DND-41 (cell line): ENCODE measurements around the gene FMN2.

Source experiments
- ATAC-seq: fragments of 200-7000 bp; cut with Tn5 transposase; 3 replicates; pipeline ENCODE4 v1.9.1; 2021; ENCODE audit warnings: low read depth; ENCODE audit not compliant: insufficient read depth
- DNase-seq: peaks from one replicate; pipeline ENCODE4 v3.0.0-alpha.2; 2020
- H2AFZ ChIP-seq: 2 replicates; pipeline ENCODE4 v1.6.0; 2012; ENCODE audit warnings: low read depth, low read length
- H3K27ac ChIP-seq: 2 replicates; pipeline ENCODE4 v1.5.1; 2012; ENCODE audit warnings: low read length, inconsistent platforms
- H3K27me3 ChIP-seq: fragments of 200-600 bp; sonication (generic); 2 replicates; pipeline ENCODE4 v1.6.0; 2012; ENCODE audit warnings: low read length, mild to moderate bottlenecking, inconsistent platforms; ENCODE audit not compliant: insufficient read depth, poor library complexity
- H3K36me3 ChIP-seq: 2 replicates; pipeline ENCODE4 v1.5.1; 2012; ENCODE audit warnings: low read length, inconsistent platforms; ENCODE audit not compliant: insufficient read depth
- H3K4me1 ChIP-seq: 2 replicates; pipeline ENCODE4 v1.5.1; 2012; ENCODE audit warnings: mild to moderate bottlenecking, low read length; ENCODE audit not compliant: insufficient read depth
- H3K4me2 ChIP-seq: 2 replicates; pipeline ENCODE4 v1.6.0; 2012; ENCODE audit warnings: mild to moderate bottlenecking, moderate library complexity, low read length, inconsistent platforms; ENCODE audit not compliant: insufficient read depth
- H3K4me3 ChIP-seq, 2 experiments: fragments of 200-600 bp in 1 of 2; shearing (Covaris generic) in 1 of 2; 2 replicates each; pipeline ENCODE4 v1.5.1; 2012 to 2016; ENCODE audit warnings: inconsistent platforms in 2 of 2, low read length in 2 of 2, mild to moderate bottlenecking in 2 of 2, low read depth in 1 of 2, moderate library complexity in 1 of 2
- H3K79me2 ChIP-seq: 2 replicates; pipeline ENCODE4 v1.6.0; 2012; ENCODE audit warnings: low read length, inconsistent platforms; ENCODE audit not compliant: insufficient read depth
- H3K9ac ChIP-seq: 2 replicates; pipeline ENCODE4 v1.6.0; 2012; ENCODE audit warnings: low read depth, mild to moderate bottlenecking, inconsistent platforms, low read length, moderate library complexity
- H3K9me3 ChIP-seq: 2 replicates; pipeline ENCODE4 v1.5.1; 2012; ENCODE audit warnings: low read length, moderate library complexity, mild to moderate bottlenecking, inconsistent platforms; ENCODE audit not compliant: insufficient read depth, severe bottlenecking
- H4K20me1 ChIP-seq: 2 replicates; pipeline ENCODE4 v1.6.0; 2012; ENCODE audit warnings: low read length; ENCODE audit not compliant: insufficient read depth
- EZH2 ChIP-seq: IDR thresholded peaks from 3 replicates; pipeline ENCODE4 v1.6.1; 2012; ENCODE audit warnings: borderline replicate concordance, low read depth, mild to moderate bottlenecking, moderate library complexity, low read length, inconsistent platforms; ENCODE audit not compliant: severe bottlenecking
- TF ChIP-seq, protein P1 (sequence below): IDR thresholded peaks from 2 replicates; pipeline ENCODE4 v1.5.1; 2012; ENCODE audit warnings: borderline replicate concordance, low read length, moderate library complexity, mild to moderate bottlenecking; ENCODE audit not compliant: poor library complexity, severe bottlenecking; ENCODE audit errors: extremely low read depth

Gene FMN2

DNA sequence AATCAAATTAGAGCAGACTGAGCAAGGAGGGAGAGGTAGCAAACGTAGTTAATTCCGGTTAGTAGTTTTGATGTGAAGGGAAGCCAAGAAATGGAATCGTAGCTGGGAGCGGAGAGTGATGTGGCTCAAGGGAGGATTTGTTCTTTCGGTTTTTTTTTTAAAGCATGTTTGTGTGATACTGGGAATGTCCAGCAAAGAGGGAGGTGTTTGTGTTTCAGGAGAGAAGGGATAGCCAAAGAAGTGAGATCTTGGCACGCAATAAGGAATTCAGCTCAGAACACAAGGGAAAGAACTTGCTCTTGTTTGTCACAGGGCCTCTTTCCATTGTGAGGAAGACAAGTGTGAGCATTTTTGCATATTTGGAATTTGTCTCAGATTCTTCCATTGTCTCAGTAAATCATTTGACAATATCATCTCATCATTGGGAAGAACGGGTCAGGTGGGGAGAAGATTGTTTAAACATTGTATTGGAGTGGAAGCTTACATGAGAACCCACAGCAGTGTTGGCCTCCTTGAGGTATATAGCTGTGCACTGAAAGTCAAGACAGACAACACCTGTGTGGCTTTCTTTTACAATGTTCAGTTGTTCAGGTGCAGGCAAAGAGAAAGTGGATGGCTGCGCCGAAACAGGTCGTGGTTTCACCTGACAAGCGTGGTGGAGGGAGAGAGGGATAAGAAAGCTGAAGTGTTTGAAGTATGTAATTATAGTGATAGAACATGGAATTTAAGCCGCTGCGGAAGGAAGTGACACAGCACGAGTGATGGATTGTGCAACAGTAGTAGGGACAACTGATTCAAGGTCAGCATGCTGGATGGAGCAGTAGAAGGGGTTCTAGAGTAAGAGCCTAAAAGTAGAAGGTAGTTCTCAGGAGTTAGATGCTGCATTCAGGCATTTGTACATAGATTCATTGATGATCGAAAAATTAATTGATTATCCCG is 25.4 kb downstream of the FMN2 start:
- Histone ChIP-seq H3K9me3 (peaks cover 3% of the 10 kb centered on the region), H3K27ac (no peak overlapping the region), H3K4me2 (no peak overlapping the region), H3K4me3 (no peak overlapping the region), H4K20me1 (no peaks in the 10 kb centered on the region), H3K9ac (no peak overlapping the region), H2AFZ (no peak overlapping the region), H3K79me2 (no peaks in the 10 kb centered on the region), H3K36me3 (no peaks in the 10 kb centered on the region), H3K27me3 (no peaks in the 10 kb centered on the region), H3K4me1 (no peaks in the 10 kb centered on the region)
- ATAC-seq (no peak), DNase-seq (no peak)
- TF ChIP-seq, protein P1, sequence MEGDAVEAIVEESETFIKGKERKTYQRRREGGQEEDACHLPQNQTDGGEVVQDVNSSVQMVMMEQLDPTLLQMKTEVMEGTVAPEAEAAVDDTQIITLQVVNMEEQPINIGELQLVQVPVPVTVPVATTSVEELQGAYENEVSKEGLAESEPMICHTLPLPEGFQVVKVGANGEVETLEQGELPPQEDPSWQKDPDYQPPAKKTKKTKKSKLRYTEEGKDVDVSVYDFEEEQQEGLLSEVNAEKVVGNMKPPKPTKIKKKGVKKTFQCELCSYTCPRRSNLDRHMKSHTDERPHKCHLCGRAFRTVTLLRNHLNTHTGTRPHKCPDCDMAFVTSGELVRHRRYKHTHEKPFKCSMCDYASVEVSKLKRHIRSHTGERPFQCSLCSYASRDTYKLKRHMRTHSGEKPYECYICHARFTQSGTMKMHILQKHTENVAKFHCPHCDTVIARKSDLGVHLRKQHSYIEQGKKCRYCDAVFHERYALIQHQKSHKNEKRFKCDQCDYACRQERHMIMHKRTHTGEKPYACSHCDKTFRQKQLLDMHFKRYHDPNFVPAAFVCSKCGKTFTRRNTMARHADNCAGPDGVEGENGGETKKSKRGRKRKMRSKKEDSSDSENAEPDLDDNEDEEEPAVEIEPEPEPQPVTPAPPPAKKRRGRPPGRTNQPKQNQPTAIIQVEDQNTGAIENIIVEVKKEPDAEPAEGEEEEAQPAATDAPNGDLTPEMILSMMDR: no peak
- no peak for TF ChIP-seq EZH2

DNA sequence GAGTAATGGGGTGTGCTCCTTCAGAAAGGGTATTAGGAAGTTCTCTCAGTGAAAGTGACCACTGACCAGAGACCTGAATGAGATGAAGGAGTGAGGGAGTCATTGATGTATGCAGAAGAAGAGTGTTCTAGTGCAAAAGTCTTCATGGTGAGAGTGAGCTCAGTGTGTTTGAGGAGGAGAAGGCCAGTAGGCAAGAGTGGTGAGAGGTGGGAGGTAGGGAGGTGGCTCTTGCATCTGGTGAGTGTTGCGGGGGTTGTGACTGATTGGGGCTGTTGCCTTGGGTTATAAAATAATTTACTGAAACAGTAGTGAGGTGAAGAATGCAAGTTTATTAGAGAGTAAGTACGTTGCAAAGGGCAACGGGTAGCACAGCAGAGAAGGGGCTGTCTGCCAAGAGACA is 26.2 kb downstream of the FMN2 start:
- H3K4me1 ChIP-seq: no peaks in the 10 kb centered on the region
- no peak for DNase-seq
- H3K27ac ChIP-seq: no peak overlapping the region
- H2AFZ ChIP-seq: no peak overlapping the region
- H3K27me3 ChIP-seq: no peaks in the 10 kb centered on the region
- ATAC-seq: no peak
- TF ChIP-seq EZH2: no peak
- TF ChIP-seq, protein P1: no peak
- peaks cover 3% of the 10 kb centered on the region for H3K9me3 ChIP-seq
- no peaks in the 10 kb centered on the region for H3K79me2 ChIP-seq
- H3K9ac ChIP-seq: no peak overlapping the region
- H3K4me2 ChIP-seq: no peak overlapping the region
- no peaks in the 10 kb centered on the region for H3K36me3 ChIP-seq
- H3K4me3 ChIP-seq: no peak overlapping the region
- H4K20me1 ChIP-seq: no peaks in the 10 kb centered on the region

DNA sequence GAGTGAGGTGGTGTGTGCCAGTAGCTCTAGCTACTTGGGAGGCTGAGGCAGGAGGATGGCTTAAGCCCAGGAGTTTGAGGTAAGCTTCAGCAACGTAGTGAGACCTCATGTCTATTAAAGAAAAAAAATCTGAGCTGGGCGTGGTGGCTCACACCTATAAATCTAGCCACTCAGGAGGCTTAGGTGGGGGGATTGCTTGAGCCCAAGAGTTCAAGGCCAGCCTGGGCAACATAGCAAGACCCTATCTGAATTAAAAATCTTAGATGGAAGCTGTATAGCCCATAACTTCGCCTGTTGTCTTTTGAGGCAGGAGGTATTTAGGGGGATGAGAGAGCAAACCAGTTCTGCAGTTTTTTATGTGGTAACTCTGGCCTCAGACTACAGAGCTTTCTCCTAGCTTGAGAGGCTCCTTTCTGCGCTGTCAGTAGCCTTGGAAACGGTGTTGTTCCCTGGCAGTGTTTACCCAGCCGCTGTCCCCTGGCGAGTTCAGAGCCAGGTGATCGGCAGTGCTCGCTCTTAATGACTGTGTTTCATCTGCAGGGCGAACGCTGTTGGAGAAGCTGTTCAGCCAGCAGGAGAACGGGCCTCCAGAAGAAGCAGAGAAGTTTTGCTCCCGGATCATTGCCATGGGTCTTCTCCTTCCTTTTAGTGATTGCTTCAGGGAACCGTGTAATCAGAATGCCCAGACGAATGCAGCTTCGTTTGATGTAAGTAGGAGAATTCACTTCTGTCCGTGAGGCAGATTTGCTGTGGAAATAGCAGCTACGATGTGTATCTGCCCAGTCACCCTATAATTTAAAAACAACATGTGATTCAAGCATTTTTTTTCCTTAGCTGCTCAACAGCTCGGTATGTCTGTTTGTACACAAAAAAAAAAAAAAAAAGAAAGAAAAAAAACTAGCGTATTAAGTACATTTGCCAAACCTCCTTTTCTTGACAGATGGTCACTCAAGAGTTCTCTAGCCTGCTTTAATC is 31.2 kb downstream of the FMN2 start:
- no peak overlapping the region for H3K4me3 ChIP-seq

More for the DNA sequence above, 31.2 kb downstream of the FMN2 start:
- no peaks in the 10 kb centered on the region for H4K20me1 ChIP-seq
- H3K36me3 ChIP-seq: no peaks in the 10 kb centered on the region
- H3K9me3 ChIP-seq: peaks cover 3% of the 10 kb centered on the region
- no peak for DNase-seq
- H3K4me2 ChIP-seq: no peak overlapping the region
- H3K4me1 ChIP-seq: no peaks in the 10 kb centered on the region
- no peak for ATAC-seq
- H3K27me3 ChIP-seq: no peaks in the 10 kb centered on the region
- no peak overlapping the region for H3K9ac ChIP-seq
- no peak overlapping the region for H3K27ac ChIP-seq
- H3K79me2 ChIP-seq: no peaks in the 10 kb centered on the region
- TF ChIP-seq, protein P1: no peak
- TF ChIP-seq EZH2: no peak
- no peak overlapping the region for H2AFZ ChIP-seq
